Measurements from ENCODE around the gene ZDHHC12. TPM values are rescaled to one million over a fixed set of nuclear protein-coding genes. Genes with fewer than 3 reads are reported as not detected.

Gene ZDHHC12
- total RNA-seq, 1 donor from 2014 or later = 26.3 TPM

GRCh38 chr9:128729766-128730517 lies 6.0 kb upstream of the ZDHHC12 start:
- no peak for DNase-seq (ENCODE audit: low spot score)

- no peak for DNase-seq (ENCODE audit: low spot score)
Observed at GRCh38 chr9:128729302-128729701, 5.4 kb upstream of the ZDHHC12 start.

DNA sequence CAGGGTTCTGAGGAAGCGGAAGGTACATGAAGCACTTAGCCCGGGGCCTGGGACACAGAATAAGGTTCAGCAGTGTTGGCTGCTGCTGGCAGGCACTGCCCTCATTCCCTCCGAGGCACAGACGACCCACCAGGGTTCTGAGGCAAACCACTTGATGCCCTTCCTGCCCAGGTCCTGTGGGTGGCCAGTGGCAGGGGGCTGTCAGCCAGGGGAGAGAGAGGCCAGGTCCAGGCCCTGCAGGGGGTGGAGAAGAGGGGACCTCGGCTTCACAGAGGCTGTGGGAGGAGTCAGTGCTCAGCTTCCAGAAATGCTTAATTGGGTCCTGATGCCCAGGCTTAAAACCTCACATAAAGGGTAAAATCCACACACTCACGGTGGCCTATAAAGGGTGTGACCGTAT lies 4.4 kb upstream of the ZDHHC12 start:
- DNase-seq (ENCODE audit: low spot score) = no peak

- no peak for DNase-seq (ENCODE audit: low spot score)
Observed at GRCh38 chr9:128727640-128728248, 3.8 kb upstream of the ZDHHC12 start.

DNA sequence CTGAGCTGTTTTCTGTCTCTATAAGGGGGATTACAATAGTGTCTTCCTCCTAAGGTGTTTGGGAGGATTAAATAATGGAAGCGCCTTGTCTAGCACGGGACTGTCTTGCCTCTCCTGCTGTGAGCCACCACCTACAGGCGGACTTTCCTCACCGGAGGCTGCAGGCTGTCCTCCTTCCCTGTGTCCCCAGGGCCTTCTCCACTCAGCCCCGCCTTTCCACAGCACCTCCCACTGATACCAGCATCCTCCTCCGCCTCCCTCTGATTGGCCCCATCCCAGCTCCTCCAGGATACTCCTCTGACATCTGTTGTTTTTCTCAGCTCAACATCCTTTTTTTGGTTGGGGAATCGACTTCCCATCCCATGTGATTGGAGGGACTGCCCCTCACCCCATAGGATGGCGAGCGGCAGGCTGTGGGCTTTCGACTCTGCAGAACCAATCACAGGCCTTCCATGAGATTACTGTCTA lies 851 bp upstream of the ZDHHC12 start:
- DNase-seq (ENCODE audit: low spot score) = peak; percentile 71

GRCh38 chr9:128723352-128723865 lies 518 bp downstream of the ZDHHC12 start:
- DNase-seq (ENCODE audit: low spot score) = no peak

DNA sequence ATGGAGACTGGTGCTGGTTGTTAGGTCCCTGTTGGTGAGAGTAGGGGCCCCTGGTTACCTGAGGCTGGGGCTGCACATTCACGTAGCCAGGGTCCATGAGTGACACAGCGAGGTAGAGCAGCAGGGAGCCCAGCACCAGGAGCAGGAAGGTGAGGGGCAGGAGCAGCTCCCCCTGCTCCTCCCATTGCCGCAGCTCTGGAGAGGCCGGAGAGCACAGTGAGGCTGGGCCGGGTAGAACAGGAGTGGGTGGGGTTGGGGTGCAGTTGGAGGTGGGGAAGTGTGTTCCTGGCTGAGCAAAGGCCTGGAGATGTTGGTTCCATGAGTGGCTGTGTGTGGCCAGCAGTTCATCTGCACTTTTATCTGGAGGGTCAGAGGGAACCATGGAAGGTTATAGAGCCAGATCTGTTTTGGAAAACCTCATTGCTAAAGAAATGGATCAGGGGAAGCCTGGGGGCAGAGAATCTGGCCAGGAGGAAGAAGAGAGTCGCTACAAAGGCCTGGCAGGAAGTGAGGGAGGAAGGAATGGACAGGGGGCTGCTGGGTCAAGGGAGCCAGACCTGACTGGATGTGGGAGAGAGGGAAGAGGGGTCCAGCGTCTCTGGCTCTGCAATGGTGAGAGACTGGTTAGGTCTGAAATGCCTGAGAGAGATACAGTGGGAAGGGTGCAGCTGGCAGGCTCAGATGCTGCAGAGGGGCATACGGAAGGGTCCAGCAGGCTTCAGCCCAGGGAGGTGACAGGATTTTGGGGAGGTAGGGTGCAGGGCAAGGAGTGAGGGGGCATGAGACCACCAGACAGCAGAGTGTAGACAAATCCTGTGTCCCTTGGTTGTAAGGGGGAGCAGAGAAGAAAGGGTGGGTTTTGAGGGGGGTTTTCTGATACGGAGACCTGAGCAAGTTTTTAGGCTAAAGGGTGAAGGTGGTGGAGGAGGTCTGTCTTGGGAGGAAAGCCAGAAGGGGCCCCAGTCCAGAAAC lies 1.3 kb downstream of the ZDHHC12 start:
- no peak for DNase-seq (ENCODE audit: low spot score)

- no peak for DNase-seq (ENCODE audit: low spot score)
Observed at GRCh38 chr9:128721487-128722010, 2.4 kb downstream of the ZDHHC12 start.

- DNase-seq (ENCODE audit: low spot score) = no peak
Observed at GRCh38 chr9:128720841-128721486, 3.0 kb downstream of the ZDHHC12 start.

GRCh38 chr9:128719919-128720605 lies 3.9 kb downstream of the ZDHHC12 start:
- DNase-seq (ENCODE audit: low spot score) = no peak

DNA sequence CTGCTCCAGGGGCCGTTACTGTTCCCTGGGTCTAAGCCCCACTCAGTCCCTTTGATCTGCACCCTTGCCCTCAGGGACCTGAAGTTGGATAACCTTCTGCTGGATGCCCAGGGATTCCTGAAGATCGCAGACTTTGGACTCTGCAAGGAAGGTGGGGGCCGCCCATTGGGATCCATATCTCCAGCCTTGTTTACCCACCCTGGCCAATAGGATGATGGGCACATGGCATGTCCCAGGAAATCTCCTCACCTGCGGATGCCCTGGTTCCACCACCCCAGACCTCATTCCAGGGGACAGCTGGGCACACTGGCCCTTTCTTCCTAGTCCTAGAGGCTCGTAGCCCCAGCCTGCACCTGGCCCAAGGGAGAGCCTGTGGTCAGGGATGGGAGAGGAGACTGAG lies 5.5 kb downstream of the ZDHHC12 start:
- DNase-seq (ENCODE audit: low spot score) = no peak

DNA sequence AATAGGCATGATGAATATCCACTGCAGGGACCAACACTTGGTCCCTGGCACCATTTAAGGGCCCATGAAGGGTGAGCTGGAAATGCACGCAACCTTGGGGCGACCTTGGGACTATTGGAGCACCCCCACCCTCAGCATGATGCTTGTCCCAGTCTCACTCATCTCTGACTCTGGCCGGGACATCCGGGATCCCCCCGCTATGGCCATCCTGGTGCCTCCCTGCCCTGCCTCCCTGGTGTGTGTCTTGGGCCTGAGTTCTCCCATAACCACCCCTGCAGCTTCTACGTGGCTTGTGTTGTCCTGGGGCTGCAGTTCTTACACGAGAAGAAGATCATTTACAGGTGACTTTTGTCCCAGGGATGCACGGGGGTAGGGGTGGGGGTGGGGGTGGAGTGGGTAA lies 5.9 kb downstream of the ZDHHC12 start:
- DNase-seq (ENCODE audit: low spot score) = no peak

DNA sequence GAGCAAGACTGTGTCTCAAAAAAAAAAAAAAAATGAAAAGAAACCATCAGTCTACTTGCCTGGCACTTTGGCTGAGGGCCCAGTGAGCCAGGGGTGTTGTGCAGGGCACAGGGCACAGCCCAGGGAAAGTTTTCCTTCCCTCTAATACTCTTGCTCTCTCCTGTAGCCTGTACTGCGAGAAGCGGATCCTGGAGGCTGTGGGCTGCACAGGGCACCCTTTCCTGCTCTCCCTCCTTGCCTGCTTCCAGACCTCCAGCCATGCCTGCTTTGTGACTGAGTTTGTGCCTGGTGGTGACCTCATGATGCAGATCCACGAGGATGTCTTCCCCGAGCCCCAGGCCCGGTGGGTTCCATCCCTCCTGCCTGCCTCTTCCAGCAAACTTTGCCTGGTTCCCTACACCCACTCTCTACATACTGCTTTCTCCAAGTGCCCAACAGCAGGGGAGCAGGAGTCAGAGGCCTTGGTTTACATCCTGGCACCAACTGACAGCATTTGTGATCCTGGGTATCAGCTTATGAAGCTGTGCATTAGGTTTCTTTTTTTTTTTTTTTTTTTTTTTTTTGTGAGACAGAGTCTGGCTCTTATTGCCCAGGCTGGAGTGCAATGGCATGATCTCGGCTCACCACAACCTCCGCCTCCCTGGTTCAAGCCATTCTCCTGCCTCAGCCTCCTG lies 7.2 kb downstream of the ZDHHC12 start:
- no peak for DNase-seq (ENCODE audit: low spot score)

GRCh38 chr9:128715436-128715750 lies 8.5 kb downstream of the ZDHHC12 start:
- no peak for DNase-seq (ENCODE audit: low spot score)

GRCh38 chr9:128714586-128715435 lies 9.1 kb downstream of the ZDHHC12 start:
- no peak for DNase-seq (ENCODE audit: low spot score)

- DNase-seq (ENCODE audit: low spot score) = no peak
Observed at GRCh38 chr9:128713941-128714573, 9.9 kb downstream of the ZDHHC12 start.

DNA sequence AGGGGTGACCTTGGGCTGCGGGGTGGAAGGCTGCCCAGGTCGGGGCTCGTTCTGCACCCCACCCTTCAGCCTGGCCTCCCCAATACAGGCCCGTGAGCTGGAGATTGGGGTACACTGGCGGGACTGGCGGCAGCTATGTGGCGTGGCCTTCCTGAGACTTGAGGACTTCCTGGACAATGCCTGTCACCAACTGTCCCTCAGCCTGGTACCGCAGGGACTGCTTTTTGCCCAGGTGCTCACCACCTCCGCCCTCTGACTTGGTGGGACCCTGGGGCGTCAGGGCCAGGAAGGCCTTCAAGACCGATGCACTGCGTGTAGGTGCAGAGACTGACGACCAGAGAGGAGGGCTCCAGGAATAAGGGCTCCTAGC lies 10.5 kb downstream of the ZDHHC12 start:
- DNase-seq (ENCODE audit: low spot score) = no peak

DNA sequence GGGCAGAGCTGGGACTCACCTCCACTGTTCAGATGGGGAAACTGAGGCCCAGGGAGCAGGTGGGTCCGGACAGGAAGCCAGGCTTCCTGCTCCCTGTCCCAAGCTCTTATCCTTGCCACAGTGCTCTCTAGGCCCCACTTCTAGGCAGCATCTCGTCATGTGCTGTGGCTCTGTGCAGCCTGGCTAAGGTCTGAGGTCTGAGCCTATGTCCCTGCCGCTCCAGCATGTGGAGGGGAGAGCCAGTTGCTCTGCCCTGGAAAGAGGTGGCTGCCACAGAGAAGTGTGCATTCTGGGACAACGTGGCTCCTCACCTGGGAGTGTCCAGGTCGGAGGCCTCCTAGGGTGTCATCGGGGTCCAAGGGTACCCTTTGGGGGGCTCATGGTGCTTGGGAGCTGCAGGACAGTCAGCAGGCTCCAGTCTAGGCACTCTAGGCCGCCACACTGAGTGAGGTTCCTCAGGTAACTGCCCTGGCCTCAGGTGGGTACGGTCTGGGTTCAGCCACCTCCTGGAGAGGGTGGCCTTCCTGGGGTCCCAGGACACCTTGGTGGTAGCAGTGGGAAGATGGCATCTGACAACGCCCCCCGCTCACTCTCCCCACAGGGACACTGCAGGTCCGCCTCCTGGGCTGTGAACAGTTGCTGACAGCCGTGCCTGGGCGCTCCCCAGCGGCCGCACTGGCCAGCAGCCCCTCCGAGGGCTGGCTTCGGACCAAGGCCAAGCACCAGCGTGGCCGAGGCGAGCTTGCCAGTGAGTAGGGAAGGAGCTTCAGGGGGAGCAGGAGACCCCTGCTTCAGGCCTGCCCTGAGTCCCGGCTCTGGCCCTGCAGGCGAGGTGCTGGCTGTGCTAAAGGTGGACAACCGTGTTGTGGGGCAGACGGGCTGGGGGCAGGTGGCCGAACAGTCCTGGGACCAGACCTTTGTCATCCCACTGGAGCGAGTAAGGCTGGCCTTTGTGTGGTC lies 11.2 kb downstream of the ZDHHC12 start:
- DNase-seq (ENCODE audit: low spot score) = no peak

Measured in ureter (tissue), 1 donor.